Stimulated activated CD4-positive, alpha-beta T cell treated with anti-CD3 and anti-CD28 coated beads, Interleukin-15, amount 100 ng/mL, for 1 hour (primary cell): ENCODE results near the gene BPHL.
A peak's percentile ranks its signal among the peaks of the same experiment; 100 is the strongest.
"Not testable (repeated sequence)": the region's sequence is repeated elsewhere in the genome, so short reads cannot be mapped to it uniquely, and the experiment has no call there.

Experiments
- DNase-seq, 2 donors: peaks; one replicate each; pipeline ENCODE4 v3.0.0-alpha.2; 2020; ENCODE audit warnings: low read depth in 1 of 2, low spot score in 1 of 2

Gene BPHL

DNA sequence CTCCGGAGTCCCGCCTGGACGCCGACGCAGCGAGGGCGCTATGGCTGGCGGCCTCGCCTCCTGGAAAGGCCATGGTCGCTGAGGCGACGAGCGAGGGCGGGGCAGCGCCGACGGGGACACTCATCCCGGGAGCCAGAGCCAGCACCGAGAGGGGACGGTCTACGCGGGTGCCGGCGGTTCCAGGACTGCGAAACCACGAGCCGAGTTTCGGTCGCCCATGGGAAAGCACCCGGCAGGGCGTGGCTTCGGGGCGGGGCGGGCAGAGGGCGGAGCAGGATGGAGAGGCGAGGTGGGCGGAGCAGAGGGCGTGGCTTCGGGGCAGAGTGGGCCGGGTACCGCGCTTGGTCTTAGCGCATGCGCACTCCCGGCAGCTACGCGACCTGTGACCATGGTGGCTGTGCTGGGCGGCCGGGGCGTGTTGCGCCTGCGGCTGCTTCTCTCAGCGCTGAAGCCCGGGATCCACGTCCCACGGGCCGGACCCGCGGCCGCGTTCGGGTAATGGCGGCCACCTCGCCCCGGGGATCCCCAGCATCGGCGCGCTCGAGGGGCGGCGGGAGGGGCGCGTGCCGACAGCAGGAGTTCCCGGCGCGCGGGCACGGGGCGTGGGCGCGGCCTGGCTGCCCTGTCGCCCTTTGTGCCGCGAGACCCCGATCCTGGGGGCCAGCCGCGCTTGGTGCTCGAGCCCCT lies at the start of gene BPHL:
TSS of gene BPHL (plus strand) at position 359 of the 687 bp plus-strand sequence. CDS start at position 389, 30 bp downstream.
- peak; percentile 99 to 100 for DNase-seq

DNA sequence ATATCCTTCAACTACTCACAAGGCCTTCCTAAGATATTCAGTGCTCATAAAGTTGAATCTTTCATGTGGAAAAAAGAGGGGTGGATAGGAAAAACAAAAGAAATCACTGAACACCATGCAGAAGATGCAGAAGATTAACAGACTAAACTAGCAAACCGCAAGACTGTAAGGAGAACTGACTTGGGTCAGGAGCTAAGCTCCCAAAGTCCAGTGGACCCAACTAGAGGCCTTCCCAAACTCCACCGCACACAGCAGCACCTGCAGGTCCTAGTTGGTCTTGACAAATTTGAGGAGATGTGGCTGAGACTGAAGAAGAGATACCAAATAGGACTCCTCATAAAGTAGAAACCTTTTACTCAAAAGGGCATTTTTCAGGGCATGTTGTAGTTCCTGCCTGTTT lies 46.9 kb upstream of the BPHL start:
- DNase-seq = no peak

DNA sequence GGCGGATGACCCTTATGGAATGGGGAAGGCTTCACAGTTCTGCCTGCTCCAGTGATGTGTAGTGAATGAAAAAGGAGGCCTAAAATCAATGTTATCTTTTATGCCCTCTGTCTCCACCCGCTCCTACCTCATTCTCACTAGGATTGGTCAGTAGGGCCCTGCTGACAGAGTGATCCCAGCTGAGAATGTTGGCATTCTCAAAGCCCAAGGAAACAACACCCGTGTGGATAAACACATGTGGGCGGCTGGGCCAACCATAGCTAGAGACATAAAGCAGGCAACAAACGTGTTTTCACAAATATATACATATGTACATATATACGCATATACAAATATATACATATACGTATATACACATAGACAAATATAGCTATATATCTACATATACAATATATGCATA lies 45.7 kb upstream of the BPHL start:
- no peak for DNase-seq

DNA sequence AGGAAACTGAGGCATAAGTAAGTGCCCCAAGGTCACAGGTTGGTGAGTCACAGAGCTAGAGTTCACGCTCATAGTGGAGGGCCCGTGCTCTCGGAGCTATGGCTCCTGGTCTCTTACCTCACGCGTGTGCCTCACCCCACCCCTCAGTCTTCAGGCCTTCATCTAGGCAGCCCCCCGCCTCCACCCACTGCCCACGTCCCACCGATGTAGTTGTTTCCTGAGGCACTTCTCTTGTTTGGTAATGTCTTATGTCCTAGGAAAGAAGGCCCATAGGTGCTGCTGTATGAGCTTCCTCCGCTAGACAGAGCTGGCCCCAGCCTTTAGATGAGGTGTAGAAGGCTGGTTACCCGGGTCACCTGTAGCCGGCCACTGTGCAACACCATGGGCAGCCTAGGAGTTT lies 45.1 kb upstream of the BPHL start:
- DNase-seq = no peak

DNA sequence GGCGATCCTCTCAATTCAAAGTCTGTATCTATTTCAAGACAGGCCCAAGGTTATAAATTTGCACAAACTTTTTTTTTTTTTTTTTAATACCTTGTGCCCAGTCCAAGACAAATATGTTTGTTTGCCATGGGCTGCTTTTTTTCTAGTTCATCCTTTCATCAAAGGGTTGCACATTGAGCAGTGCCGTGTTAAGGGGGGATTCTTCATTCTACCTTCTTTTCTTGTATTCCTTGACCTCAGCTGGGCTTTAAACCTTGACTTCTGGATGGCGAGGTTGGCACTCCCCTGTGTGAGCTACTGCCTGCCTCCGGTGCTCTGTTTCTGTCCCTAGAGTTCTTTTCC lies 42.8 kb upstream of the BPHL start:
- no peak for DNase-seq

DNA sequence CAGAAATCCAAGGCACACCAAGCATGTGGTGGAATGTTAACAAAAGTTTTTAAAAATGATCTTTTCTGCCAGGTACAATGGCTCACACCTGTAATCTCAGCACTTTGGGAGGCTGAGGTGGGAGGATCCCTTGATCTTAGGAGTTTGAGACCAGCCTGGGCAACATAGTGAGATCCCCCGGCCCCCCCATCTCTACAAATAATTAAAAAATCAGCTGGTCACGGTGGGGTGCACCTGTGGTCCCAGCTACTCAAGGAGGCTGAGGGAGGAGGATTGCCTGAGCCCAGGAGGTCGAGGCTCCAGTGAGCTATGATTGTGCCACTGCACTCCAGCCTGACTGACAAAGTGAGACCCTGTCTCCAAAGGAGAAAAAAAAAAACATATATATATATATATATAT lies 42.2 kb upstream of the BPHL start:
- no peak for DNase-seq

DNA sequence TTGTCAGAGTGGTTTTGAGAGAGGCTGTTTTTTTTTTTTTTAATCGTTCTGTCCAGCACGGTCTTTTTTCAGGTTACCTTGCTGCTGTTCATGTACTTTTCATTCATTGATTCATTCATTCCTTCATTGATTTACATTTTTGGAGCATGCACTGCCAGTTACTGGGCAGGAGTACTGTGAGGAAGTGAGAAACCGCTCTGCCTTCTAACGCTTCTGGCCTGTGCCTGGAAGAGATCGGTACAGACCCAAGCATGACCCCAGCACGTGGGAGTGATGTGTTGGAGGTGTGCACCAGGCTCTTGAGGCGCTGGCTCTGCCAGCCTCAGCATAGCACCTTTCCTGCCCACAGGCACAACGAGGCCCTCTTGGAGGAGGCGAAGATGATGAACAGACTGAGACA lies 41.1 kb upstream of the BPHL start:
- DNase-seq = no peak

DNA sequence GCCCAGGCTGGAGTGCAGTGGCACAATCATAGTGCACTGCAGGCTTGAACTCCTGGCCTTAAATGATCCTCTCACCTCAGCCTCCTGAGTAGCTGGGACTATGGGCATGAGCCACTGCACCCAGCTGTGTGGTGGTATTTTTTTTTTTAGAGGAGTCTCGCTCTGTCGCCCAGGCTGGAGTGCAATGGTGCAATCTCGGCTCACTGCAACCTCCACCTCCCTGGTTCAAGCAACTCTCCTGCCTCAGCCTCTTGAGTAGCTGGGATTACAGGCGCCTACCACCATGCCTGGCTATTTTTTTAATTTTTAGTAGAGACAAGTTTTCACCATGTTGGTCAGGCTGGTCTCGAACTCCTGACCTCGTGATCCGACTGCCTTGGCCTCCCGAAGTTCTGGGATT lies 39.6 kb upstream of the BPHL start:
- DNase-seq = not testable (repeated sequence)

DNA sequence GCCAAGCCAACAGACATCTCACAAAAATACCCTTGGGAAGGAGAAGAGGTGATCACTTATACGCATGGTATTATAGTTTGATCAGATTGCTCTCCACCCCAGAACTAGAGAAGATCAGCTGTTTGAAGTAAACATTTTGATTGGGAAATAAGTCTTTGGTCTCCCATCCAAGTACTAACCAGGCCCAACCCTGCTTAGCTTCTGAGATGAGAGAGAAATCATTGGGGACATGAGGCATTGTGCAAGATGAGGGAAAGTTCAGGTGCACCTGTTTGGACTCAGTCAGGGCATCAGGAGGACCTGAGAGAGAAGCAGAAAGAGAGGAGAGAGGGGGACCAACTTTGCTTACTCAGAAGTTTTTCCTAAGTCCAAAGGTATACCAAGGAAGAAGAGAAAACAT lies 38.8 kb upstream of the BPHL start:
- no peak for DNase-seq

DNA sequence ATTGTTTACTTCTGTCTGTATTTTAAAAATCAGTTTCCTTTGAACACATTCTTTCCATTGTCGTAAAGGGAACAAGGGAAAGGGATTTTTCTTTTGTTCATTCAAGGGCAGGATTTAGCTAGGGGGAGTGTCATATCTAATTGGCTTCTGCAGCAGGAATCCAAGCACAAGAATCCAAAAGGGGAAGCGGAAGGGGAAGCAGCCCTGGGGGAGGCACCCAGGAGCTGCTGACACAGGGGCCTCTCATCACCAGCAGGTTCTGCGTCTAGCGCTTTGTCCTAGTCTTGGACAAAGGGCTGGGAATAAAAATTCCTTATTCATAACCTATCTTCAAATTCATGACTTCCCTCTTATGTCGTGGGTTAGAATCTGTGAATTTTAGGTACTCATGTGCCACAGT lies 36.6 kb upstream of the BPHL start:
- no peak for DNase-seq

DNA sequence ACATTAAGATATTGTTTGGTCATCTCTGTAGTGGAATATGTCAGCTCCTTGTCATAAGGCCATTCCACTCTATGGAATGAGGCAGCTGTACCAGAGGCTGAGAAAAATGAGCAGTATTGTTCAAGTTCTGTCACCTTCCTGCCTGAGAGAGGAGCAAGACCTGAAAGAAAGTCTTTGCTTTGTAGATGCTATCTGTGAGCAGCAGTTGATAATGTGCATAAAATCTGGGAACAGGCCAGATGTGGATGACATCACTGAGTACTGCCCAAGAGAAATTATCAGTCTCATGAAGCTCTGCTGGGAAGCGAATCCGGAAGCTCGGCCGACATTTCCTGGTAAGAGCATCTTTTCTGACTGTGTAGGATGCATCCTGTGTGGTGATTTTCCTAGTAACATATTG lies 33.4 kb upstream of the BPHL start:
- no peak for DNase-seq

DNA sequence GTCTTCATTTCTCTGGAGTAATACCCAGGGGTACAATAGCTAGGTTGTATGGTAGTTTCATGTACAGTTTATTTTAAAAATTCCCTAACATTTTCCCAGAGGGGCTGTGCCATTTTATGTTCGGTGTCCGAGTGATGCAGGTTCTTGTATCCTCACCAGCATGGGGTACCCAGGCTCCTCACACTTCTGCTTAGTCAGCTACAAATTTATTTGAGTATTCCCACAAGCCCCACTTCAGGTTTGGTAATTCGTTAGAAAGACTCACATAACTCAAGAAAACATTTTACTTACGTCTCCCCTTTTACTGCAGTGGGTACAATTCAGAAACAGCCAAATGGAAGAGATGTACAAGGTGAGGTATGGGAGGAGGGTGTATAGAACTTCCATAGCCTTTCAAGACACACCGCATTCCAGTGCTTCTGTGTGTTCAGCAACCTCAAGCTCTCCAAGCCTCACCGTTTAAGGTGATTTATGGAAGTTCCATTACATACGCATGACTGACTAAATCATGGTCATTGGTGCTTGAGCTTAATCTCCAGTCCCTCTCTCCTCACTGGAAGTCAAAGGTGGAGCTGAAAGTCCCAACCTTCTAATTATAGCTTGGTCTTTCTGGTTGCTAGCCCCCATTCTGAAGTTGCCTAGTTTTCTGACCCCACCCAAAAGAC lies 32.1 kb upstream of the BPHL start:
- no peak for DNase-seq

DNA sequence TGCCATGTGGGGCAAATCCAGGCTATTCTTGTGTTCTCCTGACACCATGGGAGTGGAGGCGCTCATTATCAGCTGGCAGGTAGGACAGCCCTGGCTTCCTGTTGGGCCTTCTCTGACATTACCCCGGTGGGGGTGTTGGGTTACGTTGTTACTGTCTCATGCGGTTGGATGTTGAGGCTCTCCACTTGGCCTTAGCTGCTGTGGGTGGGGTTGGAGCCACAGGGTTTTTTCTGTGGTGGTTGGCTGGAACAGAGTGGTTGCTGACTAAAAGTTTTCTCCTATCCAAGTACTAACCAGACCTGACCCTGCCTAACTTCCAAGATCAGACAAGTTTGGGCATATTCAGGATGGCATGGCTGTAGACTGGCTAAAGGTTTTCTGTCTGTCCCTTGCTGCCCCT lies 30.1 kb upstream of the BPHL start:
- no peak for DNase-seq

DNA sequence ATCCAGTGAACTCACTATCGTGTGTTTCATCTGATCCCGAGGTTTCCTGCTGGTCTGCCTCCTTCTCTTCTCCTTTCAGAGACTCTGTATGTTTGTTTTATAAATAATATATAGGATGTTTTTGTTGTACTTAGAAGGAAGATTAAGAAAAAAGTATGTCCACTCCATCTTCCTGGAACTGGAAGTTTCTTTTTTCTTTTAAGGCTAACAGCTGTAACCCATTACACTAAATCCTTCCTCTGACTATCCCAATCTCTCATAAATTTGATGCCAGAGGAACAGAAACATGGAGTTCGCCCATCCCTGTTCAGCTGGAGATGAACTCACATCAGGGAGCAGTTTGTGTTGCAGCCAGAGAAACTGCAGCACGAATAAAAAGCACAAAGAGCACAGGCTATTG lies 29.5 kb upstream of the BPHL start:
- no peak for DNase-seq

DNA sequence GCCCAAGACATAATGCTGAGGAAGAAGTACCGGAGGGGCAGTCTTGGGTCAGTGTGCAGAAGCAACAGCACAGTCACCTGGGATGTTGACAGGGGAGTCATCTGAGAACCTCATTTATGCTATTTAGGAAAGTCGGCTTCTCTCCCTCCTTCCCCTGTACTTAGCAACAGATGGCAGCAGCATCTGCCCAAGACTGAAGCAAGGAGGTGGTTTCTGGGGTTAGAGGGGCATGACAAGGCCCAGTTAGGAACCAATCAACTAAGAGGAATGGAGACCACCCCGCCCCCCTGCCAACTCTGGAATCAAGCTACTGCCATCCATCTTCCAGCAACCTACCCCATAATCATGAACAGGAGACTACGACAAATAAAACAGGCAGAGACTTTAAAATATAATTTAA lies 28.5 kb upstream of the BPHL start:
- DNase-seq = no peak

DNA sequence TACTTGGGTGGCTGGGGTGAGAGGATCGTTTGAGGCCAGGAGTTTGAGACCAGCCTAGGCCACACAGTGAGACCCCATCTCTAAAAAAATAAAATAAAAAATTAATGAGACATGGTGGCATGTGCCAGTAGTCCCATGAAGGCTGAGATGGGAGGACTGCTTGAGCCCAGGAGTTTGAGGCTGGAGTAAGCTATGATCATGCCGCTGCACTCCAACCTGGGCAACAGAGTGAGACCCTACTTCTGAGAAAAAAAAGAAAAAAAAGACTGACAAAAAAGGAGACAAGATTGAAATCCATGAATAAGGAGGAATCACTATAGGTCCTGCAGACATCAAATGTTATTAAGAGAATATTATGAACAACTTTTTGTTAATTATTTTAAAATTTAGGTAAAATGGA lies 23.7 kb upstream of the BPHL start:
- DNase-seq = no peak

DNA sequence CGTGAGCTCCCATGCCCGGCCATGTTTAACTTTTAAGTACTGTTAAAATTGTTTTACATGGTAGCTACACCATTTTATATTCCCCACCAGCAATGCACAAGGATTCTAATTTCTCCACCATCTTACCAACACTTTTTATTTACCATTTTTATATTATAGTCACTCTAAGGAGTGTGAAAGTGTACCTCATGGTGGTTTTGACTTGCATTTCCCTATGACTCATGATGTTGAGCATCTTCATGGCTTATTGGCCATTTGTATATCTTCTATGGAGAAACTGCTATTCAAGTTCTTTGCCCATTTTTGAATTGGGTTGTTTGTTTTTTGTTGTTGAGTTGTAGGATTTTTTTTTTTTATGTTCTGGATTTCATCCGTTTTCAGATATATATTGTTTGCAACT lies 15.6 kb upstream of the BPHL start:
- no peak for DNase-seq

DNA sequence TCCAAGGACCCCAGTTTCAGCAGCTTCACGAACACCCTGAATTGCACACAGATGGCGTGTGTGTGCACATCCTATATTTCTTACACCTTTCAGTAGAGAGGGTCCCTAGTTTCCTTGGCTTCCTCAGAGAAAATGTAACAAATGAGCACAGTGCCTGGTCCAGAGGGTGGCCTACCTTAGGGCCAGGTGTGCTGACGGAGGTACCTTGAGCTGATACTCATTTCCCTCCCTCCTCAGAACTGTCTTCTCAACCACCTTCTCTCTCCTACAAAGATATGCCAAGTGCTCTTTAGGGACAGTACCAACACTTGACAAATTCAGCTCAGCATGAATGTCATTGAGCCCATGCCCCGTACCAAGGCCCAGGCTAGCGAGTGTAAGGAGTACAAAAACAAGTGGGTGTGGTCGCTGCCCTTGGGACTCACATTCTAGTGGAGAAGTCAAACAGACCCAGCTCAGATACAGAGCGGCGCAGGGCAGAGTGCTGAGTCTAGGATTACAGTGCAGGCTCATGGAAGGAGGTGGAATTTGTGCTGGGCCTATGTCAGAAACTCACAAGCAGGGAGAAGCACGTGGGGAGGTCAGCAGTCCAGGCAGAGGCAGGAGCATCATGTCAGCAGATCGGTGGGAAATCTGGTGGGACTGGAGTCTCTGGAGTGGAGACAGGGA lies 9.6 kb upstream of the BPHL start:
- DNase-seq = no peak

DNA sequence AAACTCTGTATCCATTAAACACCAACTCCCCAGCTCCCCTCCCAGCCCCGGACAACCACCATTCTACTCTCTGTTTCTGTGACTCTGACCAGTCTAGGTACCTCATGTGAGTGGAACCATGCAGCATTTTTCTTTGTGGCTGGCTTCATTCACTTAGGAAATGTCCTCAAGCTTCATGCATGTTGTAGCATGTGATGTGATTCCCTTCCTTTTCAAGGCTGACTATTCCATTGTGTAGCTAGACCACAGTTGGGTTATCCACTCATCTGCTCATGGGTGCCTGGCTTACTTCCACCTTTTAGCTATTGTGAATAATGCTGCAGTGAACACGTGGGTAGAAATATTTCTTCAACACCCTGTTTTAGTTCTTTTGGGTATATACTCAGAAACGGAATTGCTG lies 8.8 kb upstream of the BPHL start:
- DNase-seq = no peak

DNA sequence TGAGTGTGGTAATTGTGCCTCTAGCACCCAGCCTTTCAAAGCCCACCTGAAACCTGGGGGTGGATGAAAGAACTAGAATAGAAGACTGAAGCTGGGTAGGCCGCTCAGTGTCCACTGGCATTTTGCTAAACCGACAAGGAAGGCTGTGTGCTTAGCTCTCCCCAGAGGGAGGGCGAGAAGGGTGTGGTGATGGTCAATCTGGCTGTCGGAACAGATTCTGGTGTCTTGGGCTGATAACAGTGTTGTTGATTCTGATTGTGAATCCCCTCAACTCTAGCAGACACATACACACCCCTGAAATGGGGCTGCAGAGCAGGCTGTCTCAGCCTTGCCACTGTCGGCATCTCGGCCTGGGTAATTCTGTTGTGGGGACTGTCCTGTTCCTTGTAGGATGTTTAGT lies 4.1 kb upstream of the BPHL start:
- DNase-seq = no peak

DNA sequence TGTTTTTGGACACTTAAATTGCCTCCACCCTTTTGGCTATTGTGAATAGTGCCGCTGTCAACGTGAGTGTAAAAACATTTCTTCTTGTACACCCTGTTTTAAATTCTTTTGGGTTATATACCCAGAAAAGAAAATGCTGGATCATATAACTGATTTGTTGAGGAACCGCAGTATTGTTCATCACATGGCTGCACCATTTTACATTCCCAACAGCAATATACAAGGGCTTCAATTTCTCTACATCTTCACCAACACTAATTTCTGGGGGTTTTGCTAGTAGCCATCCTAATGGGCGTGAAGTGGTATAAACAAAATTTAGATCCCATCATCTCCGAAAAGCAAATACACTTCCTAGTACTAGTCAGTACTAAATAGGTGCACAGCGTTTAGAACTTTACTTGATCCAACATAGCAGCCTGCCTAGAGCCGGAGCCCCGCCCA lies 579 bp upstream of the BPHL start:
- no peak for DNase-seq

DNA sequence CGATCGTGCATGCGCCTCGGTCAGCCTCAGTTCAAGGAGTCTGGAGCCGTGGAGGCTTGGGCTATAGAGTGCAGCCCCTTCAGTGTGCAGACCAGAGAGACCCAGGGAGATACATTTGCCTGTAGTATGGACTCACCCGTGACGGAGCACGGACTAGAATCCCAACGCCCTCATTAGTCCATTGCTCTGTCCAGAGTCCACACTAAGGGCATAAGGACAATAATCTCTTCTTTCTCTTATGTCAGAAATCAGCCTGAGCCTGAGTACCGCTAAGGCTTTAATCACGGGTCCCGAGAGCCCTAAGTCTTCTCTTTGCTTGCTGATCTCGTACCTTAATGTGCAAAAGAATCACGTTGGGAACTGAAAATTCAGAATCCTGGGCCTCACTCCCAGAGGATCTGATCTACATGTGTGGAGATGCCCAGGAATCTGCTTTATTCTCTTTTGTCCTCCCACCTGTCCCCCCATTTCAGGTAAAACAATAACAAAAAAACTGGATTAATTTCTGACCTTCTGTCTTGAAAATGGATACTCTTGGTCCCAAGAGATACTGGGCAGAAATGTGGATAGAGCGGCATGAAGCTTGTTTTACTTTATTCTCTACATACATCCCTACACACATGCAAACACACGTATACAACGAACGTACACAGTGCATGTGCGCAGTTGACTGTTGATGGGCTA lies 671 bp downstream of the BPHL start:
- no peak for DNase-seq
